HL-60/S4 treated with retinoic acid at 250 ng/mL for 4 days and 3 days (cell line): ENCODE measurements around the gene AGBL5.
"Not testable (repeated sequence)": the region's sequence is repeated elsewhere in the genome, so short reads cannot be mapped to it uniquely, and the experiment has no call there.

Source experiments
- in situ Hi-C: fragments of 300-500 bp; cut with MboI; formaldehyde crosslinking; loops from 2 replicates; pipeline ENCODE4 v1.7.0; 2022; ENCODE audit warnings: low sequenced_read_pairs

The AGBL5 gene

GRCh38 chr2:27074738-27075565 is 23.5 kb downstream of the AGBL5 start:
- in situ Hi-C loops, result no loop called here

GRCh38 chr2:27075566-27075871 is 24.1 kb downstream of the AGBL5 start:
- in situ Hi-C loops, result not testable (repeated sequence)

- in situ Hi-C loops, result no loop called here
Measured at GRCh38 chr2:27076323-27076722, 24.9 kb downstream of the AGBL5 start.

- in situ Hi-C loops, result no loop called here
Measured at GRCh38 chr2:27077231-27077630, 25.8 kb downstream of the AGBL5 start.

GRCh38 chr2:27078267-27079194 is 27.1 kb downstream of the AGBL5 start, which contains the start of gene EMILIN1:
Gene EMILIN1 (plus strand): TSS chr2:27078615. CDS start chr2:27079066, 451 bp downstream.
- in situ Hi-C loops, result no loop called here

GRCh38 chr2:27079233-27080139 is 28.0 kb downstream of the AGBL5 start:
- in situ Hi-C loops, result no loop called here

GRCh38 chr2:27080140-27080469 is 28.6 kb downstream of the AGBL5 start:
- in situ Hi-C loops, result no loop called here

GRCh38 chr2:27080603-27080936 is 29.1 kb downstream of the AGBL5 start:
- in situ Hi-C loops, result no loop called here

- in situ Hi-C loops, result no loop called here
Measured at GRCh38 chr2:27081984-27082772, 30.7 kb downstream of the AGBL5 start.

GRCh38 chr2:27082773-27083409 is 31.4 kb downstream of the AGBL5 start:
- in situ Hi-C loops, result no loop called here

- in situ Hi-C loops, result no loop called here
Measured at GRCh38 chr2:27083410-27084296, 32.2 kb downstream of the AGBL5 start.

- in situ Hi-C loops, result no loop called here
Measured at GRCh38 chr2:27084297-27085061, 33.0 kb downstream of the AGBL5 start.

GRCh38 chr2:27085062-27085672 is 33.7 kb downstream of the AGBL5 start:
- in situ Hi-C loops, result no loop called here

GRCh38 chr2:27085673-27086089 is 34.2 kb downstream of the AGBL5 start:
- in situ Hi-C loops, result no loop called here

GRCh38 chr2:27086090-27086723 is 34.7 kb downstream of the AGBL5 start:
- in situ Hi-C loops, result no loop called here

GRCh38 chr2:27086724-27087593 is 35.5 kb downstream of the AGBL5 start, which contains the start of gene KHK:
Gene KHK (plus strand): TSS chr2:27086772. CDS start chr2:27087260, 488 bp downstream.
- in situ Hi-C loops, result no loop called here
